ENCODE data around the gene RAB11FIP3. TPM values are rescaled to one million over a fixed set of nuclear protein-coding genes. Genes with fewer than 3 reads are reported as not detected.

Gene RAB11FIP3
- total RNA-seq, 1 experiment from 2014 or later, result 38.4 TPM

DNA sequence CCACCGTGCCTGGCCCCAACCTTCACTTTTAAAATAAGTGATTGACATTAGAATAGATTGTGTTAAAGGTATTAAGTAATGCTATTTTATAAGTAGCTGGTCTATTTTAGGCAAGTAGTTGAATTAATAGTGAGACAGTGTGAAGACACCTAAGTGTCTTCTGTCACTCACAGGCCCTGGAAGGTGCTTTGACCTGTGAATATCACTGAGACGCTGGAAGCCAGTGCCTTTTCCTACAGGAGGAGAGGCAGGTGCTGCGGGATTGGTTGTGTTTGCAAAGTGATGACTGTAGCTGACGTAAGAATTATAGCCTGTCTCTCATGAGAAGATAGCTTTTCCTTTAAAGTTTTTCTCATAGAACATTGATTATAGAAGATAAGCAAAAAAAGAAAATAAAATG is 45.0 kb downstream of the RAB11FIP3 start:
- no peaks in the 10 kb centered on the region for H3F3A ChIP-seq (ENCODE audit: insufficient read depth, low read depth)
- H3K9me2 ChIP-seq (ENCODE audit: insufficient read depth), result no peaks in the 10 kb centered on the region
- no peak overlapping the region for H3K4me3 ChIP-seq
- H3K27ac ChIP-seq, result no peak overlapping the region
- no peak overlapping the region for H3K4me2 ChIP-seq
- TF ChIP-seq EZH2 (IDR thresholded peaks at IDR 0.05; ENCODE audit: low read depth), result no peak
- TF ChIP-seq, protein P1, sequence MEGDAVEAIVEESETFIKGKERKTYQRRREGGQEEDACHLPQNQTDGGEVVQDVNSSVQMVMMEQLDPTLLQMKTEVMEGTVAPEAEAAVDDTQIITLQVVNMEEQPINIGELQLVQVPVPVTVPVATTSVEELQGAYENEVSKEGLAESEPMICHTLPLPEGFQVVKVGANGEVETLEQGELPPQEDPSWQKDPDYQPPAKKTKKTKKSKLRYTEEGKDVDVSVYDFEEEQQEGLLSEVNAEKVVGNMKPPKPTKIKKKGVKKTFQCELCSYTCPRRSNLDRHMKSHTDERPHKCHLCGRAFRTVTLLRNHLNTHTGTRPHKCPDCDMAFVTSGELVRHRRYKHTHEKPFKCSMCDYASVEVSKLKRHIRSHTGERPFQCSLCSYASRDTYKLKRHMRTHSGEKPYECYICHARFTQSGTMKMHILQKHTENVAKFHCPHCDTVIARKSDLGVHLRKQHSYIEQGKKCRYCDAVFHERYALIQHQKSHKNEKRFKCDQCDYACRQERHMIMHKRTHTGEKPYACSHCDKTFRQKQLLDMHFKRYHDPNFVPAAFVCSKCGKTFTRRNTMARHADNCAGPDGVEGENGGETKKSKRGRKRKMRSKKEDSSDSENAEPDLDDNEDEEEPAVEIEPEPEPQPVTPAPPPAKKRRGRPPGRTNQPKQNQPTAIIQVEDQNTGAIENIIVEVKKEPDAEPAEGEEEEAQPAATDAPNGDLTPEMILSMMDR (conservative IDR thresholded peaks at IDR 0.05), result no peak
- H3K9me3 ChIP-seq (ENCODE audit: insufficient read depth, low read depth), result no peaks in the 10 kb centered on the region
- H3K79me2 ChIP-seq (ENCODE audit: low read depth), result no peaks in the 10 kb centered on the region
- H3K36me3 ChIP-seq (ENCODE audit: low read depth), result no peaks in the 10 kb centered on the region
- CTCF ChIA-PET, result interaction anchor here (0.6 to 0.7 kb wide), 2 partner anchors 82 to 101 kb away, joined by 3 read pairs; no protein-coding TSS in a partner anchor
- no peaks in the 10 kb centered on the region for H4K20me1 ChIP-seq (ENCODE audit: insufficient read depth)
- intact Hi-C loops (cut with micrococcal nuclease; ENCODE audit: unreplicated experiment), result no loop called here
- DNase-seq, result no peak
- H2AFZ ChIP-seq, result no peak overlapping the region
- no TSS peak for BruUV-seq (replicated peaks)
- no peaks in the 10 kb centered on the region for H3K4me1 ChIP-seq (replicated peaks; ENCODE audit: insufficient read depth)
- POLR2A ChIA-PET (ENCODE audit: unreplicated experiment), result no interaction called here
- H3K27me3 ChIP-seq (ENCODE audit: insufficient read depth, low read depth), result no peaks in the 10 kb centered on the region

DNA sequence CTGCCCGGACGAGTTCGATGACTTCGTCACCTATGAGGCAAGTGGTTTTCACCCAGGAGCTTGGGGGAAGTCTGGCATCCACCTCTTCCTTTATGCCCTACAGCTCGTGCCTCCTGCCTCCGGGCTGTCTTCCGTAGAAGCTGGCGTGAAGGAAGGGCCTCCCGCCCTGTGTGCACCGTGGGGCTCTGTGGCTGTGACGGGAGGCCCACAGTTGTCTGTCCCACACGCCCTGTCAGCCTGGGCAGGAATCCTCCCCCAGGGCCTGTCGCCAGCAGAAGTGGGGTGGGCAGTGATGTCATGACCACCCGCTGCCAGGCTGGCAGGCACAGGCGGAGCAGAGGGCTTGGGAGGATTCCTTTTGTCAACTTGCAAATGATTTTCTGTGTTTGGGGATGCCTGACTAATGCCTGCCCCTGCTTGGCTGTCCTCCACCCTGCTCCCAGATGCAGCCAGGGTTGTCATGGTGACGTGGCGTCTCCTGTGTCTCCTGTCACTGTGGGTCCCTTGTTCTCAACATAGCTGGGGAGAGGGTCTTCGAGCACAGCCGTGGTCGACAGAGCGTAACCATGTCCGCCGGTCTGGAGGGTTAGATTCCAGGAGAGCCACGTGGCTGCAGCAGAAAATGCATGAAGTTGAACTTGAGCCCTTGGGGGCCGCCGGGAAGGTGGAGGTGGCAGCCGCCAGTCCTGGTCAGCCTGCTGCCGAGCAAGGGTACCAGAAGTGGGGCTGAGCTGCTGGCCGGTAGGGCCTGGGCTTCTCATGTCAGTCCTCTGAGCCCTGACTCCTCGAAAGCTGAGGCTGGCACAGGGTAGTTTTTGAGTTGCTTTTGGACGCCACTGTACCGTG is 46.1 kb downstream of the RAB11FIP3 start:
- Histone ChIP-seq H3K79me2 (ENCODE audit: low read depth) (no peaks in the 10 kb centered on the region), H3K4me1 (replicated peaks; ENCODE audit: insufficient read depth) (no peaks in the 10 kb centered on the region), H3K27me3 (ENCODE audit: insufficient read depth, low read depth) (no peaks in the 10 kb centered on the region), H3K27ac (no peak overlapping the region), H3K4me2 (no peak overlapping the region), H2AFZ (no peak overlapping the region), H3K9me2 (ENCODE audit: insufficient read depth) (no peaks in the 10 kb centered on the region), H3K36me3 (ENCODE audit: low read depth) (no peaks in the 10 kb centered on the region), H4K20me1 (ENCODE audit: insufficient read depth) (no peaks in the 10 kb centered on the region), H3K9me3 (ENCODE audit: insufficient read depth, low read depth) (no peaks in the 10 kb centered on the region), H3F3A (ENCODE audit: insufficient read depth, low read depth) (no peaks in the 10 kb centered on the region), H3K4me3 (no peak overlapping the region)
- CTCF ChIA-PET, result no interaction called here
- POLR2A ChIA-PET (ENCODE audit: unreplicated experiment), result no interaction called here
- BruUV-seq (replicated peaks), result no TSS peak
- DNase-seq, result no peak
- TF ChIP-seq, protein P1 (conservative IDR thresholded peaks at IDR 0.05), result no peak
- no peak for TF ChIP-seq EZH2 (IDR thresholded peaks at IDR 0.05; ENCODE audit: low read depth)
- intact Hi-C loops (cut with micrococcal nuclease; ENCODE audit: unreplicated experiment), result no loop called here

DNA sequence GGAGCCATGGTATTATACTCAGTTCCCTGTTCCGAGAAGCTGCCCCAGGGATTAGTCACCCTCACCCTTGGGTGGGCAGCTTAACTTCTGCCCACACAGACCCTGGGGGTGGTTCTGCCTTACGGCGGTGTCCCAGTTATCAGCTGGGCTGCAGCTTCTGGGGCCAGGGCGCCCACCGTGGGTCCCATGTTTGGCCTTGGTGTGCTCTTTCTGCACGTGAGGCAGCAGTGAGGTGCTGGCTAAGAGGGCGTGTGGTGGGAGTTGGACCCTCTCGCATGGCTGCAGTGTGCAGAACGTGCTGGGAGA is 46.7 kb downstream of the RAB11FIP3 start:
- intact Hi-C loops (cut with micrococcal nuclease; ENCODE audit: unreplicated experiment), result no loop called here
- ChIA-PET CTCF (no interaction called here), POLR2A (ENCODE audit: unreplicated experiment) (no interaction called here)
- H3K9me3 ChIP-seq (ENCODE audit: insufficient read depth, low read depth), result no peaks in the 10 kb centered on the region
- TF ChIP-seq, protein P1 (conservative IDR thresholded peaks at IDR 0.05), result no peak
- TF ChIP-seq EZH2 (IDR thresholded peaks at IDR 0.05; ENCODE audit: low read depth), result no peak
- H3K36me3 ChIP-seq (ENCODE audit: low read depth), result no peaks in the 10 kb centered on the region
- no peaks in the 10 kb centered on the region for H3K4me1 ChIP-seq (replicated peaks; ENCODE audit: insufficient read depth)
- H3K4me2 ChIP-seq, result no peak overlapping the region
- no TSS peak for BruUV-seq (replicated peaks)
- H3K27ac ChIP-seq, result no peak overlapping the region
- H3K79me2 ChIP-seq (ENCODE audit: low read depth), result no peaks in the 10 kb centered on the region
- H3K9me2 ChIP-seq (ENCODE audit: insufficient read depth), result no peaks in the 10 kb centered on the region
- H4K20me1 ChIP-seq (ENCODE audit: insufficient read depth), result no peaks in the 10 kb centered on the region
- no peak for DNase-seq
- no peaks in the 10 kb centered on the region for H3F3A ChIP-seq (ENCODE audit: insufficient read depth, low read depth)
- H3K4me3 ChIP-seq, result no peak overlapping the region
- no peaks in the 10 kb centered on the region for H3K27me3 ChIP-seq (ENCODE audit: insufficient read depth, low read depth)
- no peak overlapping the region for H2AFZ ChIP-seq

Data from PC-9 (cell line).